Muscle layer of colon (tissue), 2 donors: ENCODE measurements around the gene GRAP.
"Not testable (repeated sequence)": the region's sequence is repeated elsewhere in the genome, so short reads cannot be mapped to it uniquely, and the experiment has no call there.

ENCODE experiments used
- H3K27ac ChIP-seq: one replicate; pipeline ENCODE4 v1.7.0; 2013; ENCODE audit warnings: low read depth, mild to moderate bottlenecking, low read length, moderate library complexity
- H3K27me3 ChIP-seq, 2 donors: one replicate each; pipeline ENCODE4 v1.7.0; 2013; ENCODE audit warnings: low read length in 2 of 2, mild to moderate bottlenecking in 2 of 2; ENCODE audit not compliant: insufficient read depth in 2 of 2, control insufficient read depth in 1 of 2
- H3K36me3 ChIP-seq: one replicate; pipeline ENCODE4 v1.7.0; 2013; ENCODE audit warnings: mild to moderate bottlenecking, low read length; ENCODE audit not compliant: insufficient read depth
- H3K4me1 ChIP-seq: one replicate; pipeline ENCODE4 v1.7.0; 2013; ENCODE audit warnings: mild to moderate bottlenecking, low read length; ENCODE audit not compliant: insufficient read depth
- H3K4me3 ChIP-seq, 2 donors: one replicate each; pipeline ENCODE4 v1.7.0; 2013; ENCODE audit warnings: low read length in 2 of 2, low read depth in 1 of 2, mild to moderate bottlenecking in 1 of 2, moderate library complexity in 1 of 2
- H3K9ac ChIP-seq: one replicate; pipeline ENCODE4 v1.7.0; 2013; ENCODE audit warnings: low read length
- H3K9me3 ChIP-seq: one replicate; pipeline ENCODE4 v1.7.0; 2013; ENCODE audit warnings: mild to moderate bottlenecking, low read length
- donor health status: abdominal sarcoma.
- donor health status: Adenocarcinoma of cecum.

The GRAP gene

GRCh38 chr17:19063326-19063956 lies 16.7 kb upstream of the GRAP start:
- not testable (repeated sequence) for H3K36me3 ChIP-seq, H3K4me3 ChIP-seq, H3K9me3 ChIP-seq, H3K9ac ChIP-seq, H3K27ac ChIP-seq, H3K27me3 ChIP-seq, H3K4me1 ChIP-seq

GRCh38 chr17:19062718-19063325 lies 16.1 kb upstream of the GRAP start:
- not testable (repeated sequence) for H3K36me3 ChIP-seq, H3K4me3 ChIP-seq, H3K4me1 ChIP-seq, H3K9ac ChIP-seq, H3K27me3 ChIP-seq, H3K9me3 ChIP-seq, H3K27ac ChIP-seq

DNA sequence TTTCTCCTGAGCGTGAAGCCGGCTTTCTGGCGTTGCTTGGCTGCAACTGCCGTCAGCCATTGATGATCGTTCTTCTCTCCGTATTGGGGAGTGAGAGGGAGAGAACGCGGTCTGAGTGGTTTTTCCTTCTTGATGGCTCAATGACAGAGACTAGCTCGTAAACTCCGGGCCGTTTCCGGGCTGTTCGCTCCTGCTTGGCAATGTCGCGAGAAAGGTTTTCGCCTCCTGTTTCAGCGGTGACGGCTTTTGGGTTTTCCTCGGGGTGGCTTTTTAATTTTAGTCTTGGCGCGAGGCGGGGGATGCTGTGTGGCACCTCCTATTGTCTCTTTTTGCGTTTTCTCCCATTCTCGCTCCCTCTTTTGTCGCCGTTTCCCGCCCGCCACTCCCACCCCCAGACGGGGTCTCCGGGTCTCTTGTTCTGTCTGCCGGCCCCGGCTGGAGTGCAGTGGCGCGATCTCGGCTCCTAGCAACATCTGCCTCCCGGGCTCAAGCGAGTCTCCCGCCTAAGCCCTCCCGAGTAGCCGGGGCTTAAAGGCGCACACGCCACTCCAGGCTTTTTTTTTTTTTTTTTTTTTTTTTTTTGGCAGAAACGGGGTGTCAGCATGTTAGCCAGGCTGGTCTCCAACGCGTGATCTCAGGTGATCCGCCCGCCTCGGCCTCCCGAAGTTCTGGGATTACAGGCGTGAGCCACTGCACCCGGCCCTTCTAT lies 15.4 kb upstream of the GRAP start:
- H3K4me3 ChIP-seq, H3K27ac ChIP-seq: not testable (repeated sequence)

DNA sequence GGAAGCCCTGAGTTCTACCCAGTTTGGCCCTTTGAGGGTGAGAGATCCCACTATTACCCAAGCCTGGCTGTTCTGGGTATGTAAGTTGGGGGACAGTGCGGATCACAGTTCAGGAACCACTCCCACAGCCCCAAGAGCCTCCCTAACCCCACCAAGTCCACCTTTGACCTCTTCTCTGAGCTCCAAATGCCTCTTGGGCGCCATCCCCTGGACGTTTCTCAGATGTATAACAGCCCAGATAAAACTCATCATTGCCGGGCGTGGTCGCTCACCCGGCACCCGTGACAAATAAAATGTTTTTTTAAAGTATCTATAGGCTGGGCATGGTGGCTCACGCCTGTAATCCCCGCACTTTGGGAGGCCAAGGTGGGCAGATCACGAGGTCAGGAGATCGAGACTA lies 8.7 kb upstream of the GRAP start:
- H3K27ac ChIP-seq, H3K9ac ChIP-seq, H3K27me3 ChIP-seq, H3K36me3 ChIP-seq, H3K4me1 ChIP-seq, H3K9me3 ChIP-seq, H3K4me3 ChIP-seq: not testable (repeated sequence)

More for the DNA sequence above, 15.4 kb upstream of the GRAP start:
- H3K27me3 ChIP-seq, H3K9ac ChIP-seq, H3K4me1 ChIP-seq, H3K9me3 ChIP-seq, H3K36me3 ChIP-seq: not testable (repeated sequence)

- H3K27me3 ChIP-seq, H3K27ac ChIP-seq: not testable (repeated sequence)
These were observed 2.1 kb upstream of the GRAP start for GRCh38 chr17:19048826-19049225.

DNA sequence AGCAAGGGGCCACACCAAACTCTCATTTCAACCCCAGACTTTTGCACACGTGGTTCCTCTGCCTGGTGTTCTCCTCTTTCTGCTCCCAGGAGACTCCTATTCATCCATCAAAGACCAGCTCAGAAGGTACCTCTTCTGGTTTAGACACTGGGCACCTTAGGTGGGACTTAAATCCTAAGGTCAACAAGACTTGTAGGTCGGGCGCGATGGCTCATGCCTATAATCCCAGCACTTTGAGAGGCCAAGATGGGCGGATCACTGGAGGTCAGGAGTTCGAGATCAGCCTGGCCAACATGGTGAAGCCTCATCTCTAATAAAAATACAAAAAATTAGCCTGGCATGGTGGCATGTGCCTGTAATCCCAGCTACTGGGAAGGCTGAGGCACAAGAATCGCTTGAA lies 753 bp upstream of the GRAP start:
- H3K9me3 ChIP-seq, H3K36me3 ChIP-seq, H3K4me1 ChIP-seq, H3K9ac ChIP-seq, H3K27me3 ChIP-seq, H3K27ac ChIP-seq, H3K4me3 ChIP-seq: not testable (repeated sequence)

More at GRCh38 chr17:19048826-19049225, 2.1 kb upstream of the GRAP start:
- H3K36me3 ChIP-seq, H3K4me1 ChIP-seq, H3K4me3 ChIP-seq, H3K9ac ChIP-seq, H3K9me3 ChIP-seq: not testable (repeated sequence)

- H3K27me3 ChIP-seq, H3K27ac ChIP-seq, H3K9ac ChIP-seq, H3K4me1 ChIP-seq, H3K4me3 ChIP-seq, H3K36me3 ChIP-seq, H3K9me3 ChIP-seq: not testable (repeated sequence)
These were observed 2.1 kb downstream of the GRAP start for GRCh38 chr17:19044643-19045042.

DNA sequence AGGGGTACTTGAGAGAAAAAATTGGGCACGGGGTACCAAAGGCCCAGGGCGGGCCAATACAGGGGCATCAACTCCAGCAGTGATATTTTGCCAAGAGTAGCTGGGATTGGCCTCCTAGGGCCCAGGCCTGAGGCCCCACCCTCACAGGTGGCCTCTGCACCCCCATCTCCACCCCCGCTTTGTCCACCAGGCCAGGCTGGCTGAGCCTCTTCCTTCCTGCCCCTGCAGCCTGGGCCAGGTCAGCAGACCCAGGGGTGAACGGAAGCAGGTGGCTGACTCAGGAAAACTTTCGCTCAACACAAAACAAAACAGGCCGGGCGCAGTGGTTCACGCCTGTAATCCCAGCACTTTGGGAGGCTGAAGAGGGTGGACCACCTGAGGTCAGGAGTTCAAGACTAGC lies 3.7 kb downstream of the GRAP start:
- H3K9me3 ChIP-seq, H3K9ac ChIP-seq, H3K4me3 ChIP-seq, H3K27me3 ChIP-seq, H3K4me1 ChIP-seq, H3K27ac ChIP-seq, H3K36me3 ChIP-seq: not testable (repeated sequence)

GRCh38 chr17:19042369-19042768 lies 4.4 kb downstream of the GRAP start:
- not testable (repeated sequence) for H3K9me3 ChIP-seq

DNA sequence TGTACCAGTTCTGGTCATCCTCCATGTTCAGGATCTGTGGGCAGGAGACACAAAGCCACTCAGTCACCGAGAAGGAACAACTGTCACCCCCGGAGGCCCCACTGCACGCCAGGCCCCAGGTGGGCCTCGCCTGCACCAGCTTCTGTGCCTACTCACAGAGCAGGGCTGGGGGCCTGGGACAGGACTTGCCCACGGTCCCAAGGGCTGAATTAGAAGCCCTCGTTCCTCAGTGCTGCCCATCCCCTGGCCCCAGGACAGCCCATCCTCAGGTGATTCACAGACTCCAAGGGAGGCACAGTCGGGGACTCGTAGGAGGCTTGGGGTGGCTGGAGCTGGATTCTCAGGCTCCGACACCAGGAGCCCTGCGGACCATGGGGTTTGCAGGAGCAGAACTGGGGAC lies 4.9 kb downstream of the GRAP start:
- H3K9ac ChIP-seq, H3K4me1 ChIP-seq, H3K4me3 ChIP-seq, H3K9me3 ChIP-seq, H3K36me3 ChIP-seq, H3K27me3 ChIP-seq, H3K27ac ChIP-seq: not testable (repeated sequence)

More at GRCh38 chr17:19042369-19042768, 4.4 kb downstream of the GRAP start:
- H3K4me1 ChIP-seq, H3K36me3 ChIP-seq, H3K4me3 ChIP-seq, H3K27ac ChIP-seq, H3K27me3 ChIP-seq, H3K9ac ChIP-seq: not testable (repeated sequence)

GRCh38 chr17:19040350-19040749 lies 6.4 kb downstream of the GRAP start:
- not testable (repeated sequence) for H3K36me3 ChIP-seq, H3K4me3 ChIP-seq, H3K4me1 ChIP-seq, H3K27ac ChIP-seq, H3K9me3 ChIP-seq, H3K9ac ChIP-seq, H3K27me3 ChIP-seq

DNA sequence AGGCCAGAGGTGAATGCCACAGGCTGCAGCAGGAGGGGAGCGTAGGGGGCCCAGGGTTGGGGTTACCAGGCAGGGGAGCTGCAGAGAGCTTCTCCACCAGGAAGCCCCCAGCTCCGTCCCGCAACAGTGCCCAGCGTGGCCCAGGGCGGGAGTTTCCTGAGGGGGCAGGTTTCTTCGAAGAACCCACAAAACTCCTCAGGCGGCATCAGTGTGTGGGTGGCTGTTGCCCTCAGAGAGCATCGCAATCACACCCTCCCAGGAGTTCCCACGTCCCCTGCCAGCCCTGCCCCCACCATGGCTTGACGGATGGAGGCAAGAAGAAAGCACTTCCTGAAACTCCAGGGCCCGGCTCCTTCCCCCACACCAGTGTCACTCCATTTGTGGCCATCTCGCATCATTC lies 8.0 kb downstream of the GRAP start:
- H3K27ac ChIP-seq, H3K27me3 ChIP-seq, H3K36me3 ChIP-seq, H3K4me1 ChIP-seq, H3K9me3 ChIP-seq, H3K9ac ChIP-seq, H3K4me3 ChIP-seq: not testable (repeated sequence)
